Right ventricle myocardium superior (tissue), 1 donor: ENCODE data around the gene TBC1D22B. TPM values are rescaled to one million over a fixed set of nuclear protein-coding genes. Genes with fewer than 3 reads are reported as not detected.

Experiments
- ATAC-seq: fragments of 200-7000 bp; cut with Tn5 transposase; one replicate; pipeline ENCODE4 v1.9.1; 2020; ENCODE audit warnings: mild to moderate bottlenecking; ENCODE audit not compliant: poor library complexity
- DNase-seq: peaks from one replicate; pipeline ENCODE4 v3.0.0-alpha.2; 2020
- intact Hi-C: fragments of 100-400 bp; cut with DNase I; formaldehyde crosslinking; loops from one replicate; pipeline ENCODE4 v1.11.2; 2022
- total RNA-seq: library from RNA; stranded (reverse); fragmentation: NEBNext Ultra II Directional; extraction: Animal tissue kit (Norgen Biotek cat#: 25700); gene quantifications from one replicate; pipeline ENCODE4 v1.2.1, GENCODE V29; 2021
- donor health status: DM: no; HTN: yes; CAD: no; lungs with severe emphysema.

Gene TBC1D22B
- total RNA-seq, 1 donor from 2014 or later, result 5.6 TPM

- ATAC-seq (no peak), DNase-seq (no peak)
- intact Hi-C loops, result no loop called here
These were observed 19.8 kb upstream of the TBC1D22B start for GRCh38 chr6:37237789-37238188.

- ATAC-seq (no peak), DNase-seq (no peak)
- intact Hi-C loops, result no loop called here
These were observed 19.2 kb upstream of the TBC1D22B start for GRCh38 chr6:37238381-37238780.

GRCh38 chr6:37239526-37239925 is 18.0 kb upstream of the TBC1D22B start:
- ATAC-seq (peak; percentile 21), DNase-seq (no peak)
- intact Hi-C loops, result no loop called here

- ATAC-seq (peak; percentile 67), DNase-seq (peak; percentile 93)
- intact Hi-C loops, result no loop called here
These were observed 17.4 kb upstream of the TBC1D22B start for GRCh38 chr6:37239950-37240713.

GRCh38 chr6:37241131-37241530 is 16.4 kb upstream of the TBC1D22B start:
- intact Hi-C loops, result no loop called here
- DNase-seq (no peak), ATAC-seq (no peak)

GRCh38 chr6:37241775-37242428 is 15.7 kb upstream of the TBC1D22B start:
- ATAC-seq (no peak), DNase-seq (no peak)
- intact Hi-C loops, result no loop called here

- no peak for DNase-seq
- ATAC-seq, result no peak
- intact Hi-C loops, result no loop called here
These were observed 15.0 kb upstream of the TBC1D22B start for GRCh38 chr6:37242429-37243052.

- ATAC-seq, result no peak
- intact Hi-C loops, result no loop called here
- no peak for DNase-seq
These were observed 14.3 kb upstream of the TBC1D22B start for GRCh38 chr6:37243131-37243815.

- no peak for DNase-seq
- intact Hi-C loops, result no loop called here
- no peak for ATAC-seq
These were observed 13.7 kb upstream of the TBC1D22B start for GRCh38 chr6:37243816-37244370.

GRCh38 chr6:37244430-37245310 is 12.9 kb upstream of the TBC1D22B start:
- intact Hi-C loops, result no loop called here
- ATAC-seq, result peak; percentile 90
- DNase-seq, result peak; percentile 77

GRCh38 chr6:37251211-37251780 is 6.3 kb upstream of the TBC1D22B start:
- DNase-seq, result no peak
- intact Hi-C loops, result no loop called here
- no peak for ATAC-seq

- intact Hi-C loops, result no loop called here
- ATAC-seq (no peak), DNase-seq (no peak)
These were observed 4.0 kb upstream of the TBC1D22B start for GRCh38 chr6:37253486-37254007.

GRCh38 chr6:37254881-37255280 is 2.7 kb upstream of the TBC1D22B start:
- DNase-seq, result no peak
- no peak for ATAC-seq
- intact Hi-C loops, result no loop called here

GRCh38 chr6:37256692-37257319 is 766 bp upstream of the TBC1D22B start:
- DNase-seq (no peak), ATAC-seq (no peak)
- intact Hi-C loops, result no loop called here

GRCh38 chr6:37257320-37257633 is 295 bp upstream of the TBC1D22B start:
- intact Hi-C loops, result no loop called here

GRCh38 chr6:37258405-37259105 is 983 bp downstream of the TBC1D22B start:
- no peak for DNase-seq
- no peak for ATAC-seq
- intact Hi-C loops, result no loop called here

More at GRCh38 chr6:37257320-37257633, 295 bp upstream of the TBC1D22B start:
- DNase-seq, result no peak
- no peak for ATAC-seq

- ATAC-seq (no peak), DNase-seq (no peak)
- intact Hi-C loops, result no loop called here
These were observed 1.6 kb downstream of the TBC1D22B start for GRCh38 chr6:37259191-37259590.
